HG02840 (cell line): ENCODE data around the gene RANBP3L.
"Not testable (repeated sequence)": the region's sequence is repeated elsewhere in the genome, so short reads cannot be mapped to it uniquely, and the experiment has no call there.

ENCODE experiments used
- ATAC-seq: cut with Tn5 transposase; IDR thresholded peaks from one replicate; pipeline ENCODE4 v1.9.1; 2021; ENCODE audit warnings: mild to moderate bottlenecking, moderate library complexity, moderate number of reproducible peaks; ENCODE audit not compliant: unreplicated experiment, low FRiP score

The RANBP3L gene

DNA sequence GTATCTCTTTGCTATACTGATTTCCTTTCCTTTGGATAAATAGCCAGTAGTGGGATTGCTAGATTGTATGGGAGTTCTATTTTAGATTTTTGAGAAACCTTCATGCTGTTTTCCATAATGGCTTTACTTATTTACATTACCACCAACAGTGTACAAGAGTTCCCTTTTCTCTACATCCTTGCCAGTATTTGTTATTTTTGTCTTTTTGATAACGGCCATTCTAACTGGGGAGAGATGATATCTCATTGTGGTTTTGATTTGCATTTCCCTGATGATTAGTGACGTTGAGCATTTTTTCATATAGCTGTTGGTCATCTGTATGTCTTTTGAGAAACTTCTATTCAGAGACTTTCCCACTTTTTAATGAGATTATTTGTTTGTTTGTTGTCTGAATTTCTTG lies 85.8 kb downstream of the RANBP3L start:
- no peak for ATAC-seq

- ATAC-seq = no peak
These were observed 87.3 kb downstream of the RANBP3L start for GRCh38 chr5:36214436-36214835.

DNA sequence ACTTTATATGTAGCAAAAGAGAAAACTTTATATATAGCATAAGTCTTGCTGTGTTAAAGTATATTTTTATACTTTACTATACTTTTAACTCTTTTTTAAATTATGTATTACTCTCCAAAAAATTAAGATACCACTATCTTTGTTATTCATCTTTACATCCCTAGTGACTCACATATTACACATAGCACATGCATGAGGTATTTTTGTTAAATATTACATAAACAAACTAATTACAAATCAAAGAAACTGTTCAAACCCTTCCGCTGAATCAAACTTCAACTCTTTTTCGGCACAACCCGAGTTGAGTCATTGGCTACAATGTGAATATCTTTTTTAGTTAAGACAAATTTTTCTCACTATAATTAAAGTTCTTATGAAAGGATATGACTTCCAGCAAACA lies 92.0 kb downstream of the RANBP3L start:
- no peak for ATAC-seq

DNA sequence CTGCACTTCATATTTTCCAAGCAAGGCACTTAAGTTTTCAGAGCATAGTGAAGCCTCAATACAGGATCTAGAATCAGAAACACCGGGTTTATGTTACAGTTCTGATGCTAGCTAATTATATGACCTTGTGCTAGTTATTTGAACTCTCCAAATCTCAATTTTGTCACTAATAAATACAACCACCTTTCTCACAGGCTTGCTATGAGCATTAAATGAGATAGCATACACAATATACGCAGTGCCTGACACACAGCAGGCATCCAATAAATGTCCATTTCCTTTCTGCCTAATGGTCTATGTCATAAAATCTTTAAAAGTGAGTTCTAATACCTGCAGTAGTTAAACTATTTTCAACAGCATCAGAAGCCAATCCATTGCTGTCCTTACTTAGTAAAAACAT lies 92.9 kb downstream of the RANBP3L start:
- no peak for ATAC-seq

- ATAC-seq = no peak
These were observed 94.8 kb downstream of the RANBP3L start for GRCh38 chr5:36206913-36207312.

DNA sequence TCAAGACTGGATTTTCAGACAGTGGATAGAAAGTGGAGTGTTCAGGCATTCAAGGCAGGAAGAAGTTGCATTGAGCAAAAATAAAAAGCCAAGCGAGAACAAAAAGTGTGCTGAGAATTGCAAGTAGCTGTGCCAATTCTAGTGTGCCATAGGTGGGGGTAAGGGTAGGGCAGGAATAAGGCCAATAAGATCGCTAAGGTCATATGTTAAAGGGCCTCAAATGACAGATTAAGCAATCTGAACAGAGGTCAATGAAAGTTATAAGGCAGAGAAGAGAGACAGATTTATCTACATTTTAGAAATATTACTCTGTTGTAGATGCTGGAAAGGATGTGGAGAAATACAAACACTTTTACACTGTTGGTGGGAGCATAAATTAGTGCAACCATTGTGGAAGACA lies 96.4 kb downstream of the RANBP3L start:
- ATAC-seq = no peak

GRCh38 chr5:36202521-36202961 lies 99.2 kb downstream of the RANBP3L start:
- ATAC-seq = no peak

GRCh38 chr5:36200513-36200912 lies 101.2 kb downstream of the RANBP3L start:
- no peak for ATAC-seq

DNA sequence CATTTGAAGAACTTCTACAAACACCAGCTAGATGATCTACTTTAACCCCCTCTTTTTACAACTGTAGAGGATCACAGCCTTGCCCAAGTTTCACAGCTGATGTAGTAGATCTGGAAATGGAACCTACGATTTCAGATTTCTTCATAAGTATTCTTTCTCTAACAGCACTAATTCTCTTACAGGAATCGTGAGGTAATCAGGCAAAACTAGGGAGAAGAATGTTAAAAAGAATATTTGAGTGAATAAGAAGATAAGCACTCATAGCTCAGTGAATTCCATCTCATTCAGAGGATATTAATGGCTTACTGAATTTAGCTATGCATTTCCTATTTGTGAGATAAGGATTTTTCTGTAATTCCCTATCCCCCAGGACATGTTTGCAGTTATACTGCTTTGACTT lies 102.1 kb downstream of the RANBP3L start:
- no peak for ATAC-seq

DNA sequence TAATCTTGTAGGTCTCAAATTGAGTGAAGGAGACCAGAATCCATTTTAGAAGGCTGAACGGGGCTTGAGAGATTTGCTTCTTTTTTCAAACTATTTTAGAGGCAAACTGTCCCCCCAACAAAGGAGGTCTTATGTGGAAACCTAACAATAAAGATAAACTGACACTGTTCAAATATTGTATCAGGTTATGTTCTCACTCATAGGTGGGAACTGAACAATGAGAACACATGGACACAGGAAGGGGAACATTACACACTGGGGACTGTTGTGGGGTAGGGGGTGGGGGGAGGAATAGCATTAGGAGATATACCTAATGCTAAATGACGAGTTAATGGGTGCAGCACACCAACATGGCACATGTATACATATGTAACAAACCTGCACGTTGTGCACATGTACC lies 102.9 kb downstream of the RANBP3L start:
- ATAC-seq = not testable (repeated sequence)
